Measurements from ENCODE around the gene HCRTR1.

Gene HCRTR1

GRCh38 chr1:31674626-31675025 lies 57.1 kb downstream of the HCRTR1 start:
- peaks cover 0 to 9% of the 10 kb centered on the region in 2 donors for H3K36me3 ChIP-seq (ENCODE audit: control insufficient read depth in 1 of 2, insufficient read depth in 2 of 2, low read length in 2 of 2)
- H3K4me1 ChIP-seq (ENCODE audit: control insufficient read depth in 1 of 2, insufficient read depth in 2 of 2, low read length in 2 of 2), result peaks cover 16 to 56% of the 10 kb centered on the region in 2 donors
- H3K27ac ChIP-seq (ENCODE audit: low read length), result no peak overlapping the region
- no peak overlapping the region for H3K4me3 ChIP-seq (ENCODE audit: low read depth in 1 of 2, low read length in 2 of 2)
- H3K9me3 ChIP-seq (ENCODE audit: control insufficient read depth in 1 of 2, low read length in 2 of 2), result no peaks in the 10 kb centered on the region
- H3K27me3 ChIP-seq (ENCODE audit: low read depth, low read length), result no peaks in the 10 kb centered on the region

- Histone ChIP-seq H3K4me3 (ENCODE audit: low read depth in 1 of 2, low read length in 2 of 2) (no peak overlapping the region), H3K36me3 (ENCODE audit: control insufficient read depth in 1 of 2, insufficient read depth in 2 of 2, low read length in 2 of 2) (peaks cover 2 to 14% of the 10 kb centered on the region in 2 donors), H3K9me3 (ENCODE audit: control insufficient read depth in 1 of 2, low read length in 2 of 2) (no peaks in the 10 kb centered on the region), H3K27me3 (ENCODE audit: low read depth, low read length) (no peaks in the 10 kb centered on the region), H3K4me1 (ENCODE audit: control insufficient read depth in 1 of 2, insufficient read depth in 2 of 2, low read length in 2 of 2) (peaks cover 11 to 50% of the 10 kb centered on the region in 2 donors), H3K27ac (ENCODE audit: low read length) (no peak overlapping the region)
Observed at GRCh38 chr1:31675161-31675560, 57.7 kb downstream of the HCRTR1 start.

- peaks cover 8 to 46% of the 10 kb centered on the region in 2 donors for H3K4me1 ChIP-seq (ENCODE audit: control insufficient read depth in 1 of 2, insufficient read depth in 2 of 2, low read length in 2 of 2)
- H3K4me3 ChIP-seq (ENCODE audit: low read depth in 1 of 2, low read length in 2 of 2), result no peak overlapping the region
- H3K36me3 ChIP-seq (ENCODE audit: control insufficient read depth in 1 of 2, insufficient read depth in 2 of 2, low read length in 2 of 2), result peaks cover 8 to 20% of the 10 kb centered on the region in 2 donors
- no peak overlapping the region for H3K27ac ChIP-seq (ENCODE audit: low read length)
- no peaks in the 10 kb centered on the region for H3K27me3 ChIP-seq (ENCODE audit: low read depth, low read length)
- no peaks in the 10 kb centered on the region for H3K9me3 ChIP-seq (ENCODE audit: control insufficient read depth in 1 of 2, low read length in 2 of 2)
Observed at GRCh38 chr1:31675756-31676155, 58.3 kb downstream of the HCRTR1 start.
